Neural progenitor cell (in vitro differentiated cells): ENCODE data around the gene ABHD17B. TPM values are rescaled to one million over a fixed set of nuclear protein-coding genes. Genes with fewer than 3 reads are reported as not detected.

Experiments used
- DNase-seq: peaks from one replicate; pipeline ENCODE4 v3.0.0-alpha.2; 2016; ENCODE audit warnings: low spot score
- H2AFZ ChIP-seq: fragments of 200-600 bp; sonication (generic); replicated peaks from 2 replicates; pipeline ENCODE4 v1.6.1; 2016; ENCODE audit warnings: antibody characterized with exemption
- H3F3A ChIP-seq: fragments of 200-600 bp; sonication (generic); 2 replicates; pipeline ENCODE4 v1.6.1; 2016; ENCODE audit warnings: antibody characterized with exemption, low read depth
- H3K27ac ChIP-seq: fragments of 200-600 bp; sonication (generic); 2 replicates; pipeline ENCODE4 v1.5.1; 2016; ENCODE audit warnings: mild to moderate bottlenecking
- H3K27me3 ChIP-seq: fragments of 200-600 bp; sonication (generic); 2 replicates; pipeline ENCODE4 v1.6.1; 2016; ENCODE audit warnings: mild to moderate bottlenecking, moderate library complexity
- H3K36me3 ChIP-seq: fragments of 200-600 bp; sonication (generic); 2 replicates; pipeline ENCODE4 v1.5.1; 2016
- H3K4me1 ChIP-seq: fragments of 200-600 bp; sonication (generic); 2 replicates; pipeline ENCODE4 v1.6.1; 2016; ENCODE audit warnings: mixed run types
- H3K4me2 ChIP-seq: fragments of 200-600 bp; sonication (generic); 2 replicates; pipeline ENCODE4 v1.6.1; 2016
- H3K4me3 ChIP-seq: fragments of 200-600 bp; sonication (generic); 2 replicates; pipeline ENCODE4 v1.5.1; 2016
- H3K79me2 ChIP-seq: fragments of 200-600 bp; sonication (generic); 2 replicates; pipeline ENCODE4 v1.6.1; 2016; ENCODE audit warnings: low read depth
- H3K9ac ChIP-seq: fragments of 200-600 bp; sonication (generic); 2 replicates; pipeline ENCODE4 v1.6.1; 2016
- H3K9me3 ChIP-seq: fragments of 200-600 bp; sonication (generic); 2 replicates; pipeline ENCODE4 v1.5.1; 2016; ENCODE audit warnings: low read depth
- H4K20me1 ChIP-seq: fragments of 200-600 bp; sonication (generic); 2 replicates; pipeline ENCODE4 v1.6.1; 2016; ENCODE audit warnings: low read depth
- H3K27ac Mint-ChIP-seq: 3 replicates; pipeline ENCODE4 v1.8.0; 2021; ENCODE audit warnings: mixed read lengths
- H3K27me3 Mint-ChIP-seq: 2 replicates; pipeline ENCODE4 v1.8.0; 2022; ENCODE audit warnings: low read depth, mild to moderate bottlenecking, inconsistent platforms, moderate library complexity, mixed read lengths; ENCODE audit not compliant: insufficient read depth
- H3K36me3 Mint-ChIP-seq: 3 replicates; pipeline ENCODE4 v1.8.0; 2021; ENCODE audit warnings: mixed read lengths
- H3K4me1 Mint-ChIP-seq: 3 replicates; pipeline ENCODE4 v1.8.0; 2021; ENCODE audit warnings: mixed read lengths
- H3K4me3 Mint-ChIP-seq: 3 replicates; pipeline ENCODE4 v1.8.0; 2021; ENCODE audit warnings: mild to moderate bottlenecking, moderate library complexity, mixed read lengths
- H3K9me3 Mint-ChIP-seq: 3 replicates; pipeline ENCODE4 v1.8.0; 2020; ENCODE audit warnings: mixed read lengths
- EZH2 ChIP-seq: fragments of 200-600 bp; sonication (generic); IDR thresholded peaks from 2 replicates; pipeline ENCODE4 v1.6.1; 2017; ENCODE audit warnings: antibody characterized with exemption, mild to moderate bottlenecking, moderate library complexity
- EZH2phosphoT487 ChIP-seq: fragments of 200-600 bp; sonication (generic); IDR thresholded peaks from 2 replicates; pipeline ENCODE4 v1.6.1; 2017; ENCODE audit warnings: antibody characterized with exemption
- total RNA-seq: library from RNA; depleted of rRNA; stranded (reverse); fragments of >200 nt; gene quantifications from 2 replicates; pipeline ENCODE4 v1.2.3, GENCODE V29; 2015; ENCODE audit warnings: low replicate concordance
- TF ChIP-seq, protein P1 (sequence below): fragments of 200-600 bp; sonication (generic); IDR thresholded peaks from 2 replicates; pipeline ENCODE4 v1.5.1; 2017; ENCODE audit warnings: antibody characterized with exemption, mild to moderate bottlenecking

Gene ABHD17B
- total RNA-seq, 1 donor from 2014 or later = 96.6 TPM

DNA sequence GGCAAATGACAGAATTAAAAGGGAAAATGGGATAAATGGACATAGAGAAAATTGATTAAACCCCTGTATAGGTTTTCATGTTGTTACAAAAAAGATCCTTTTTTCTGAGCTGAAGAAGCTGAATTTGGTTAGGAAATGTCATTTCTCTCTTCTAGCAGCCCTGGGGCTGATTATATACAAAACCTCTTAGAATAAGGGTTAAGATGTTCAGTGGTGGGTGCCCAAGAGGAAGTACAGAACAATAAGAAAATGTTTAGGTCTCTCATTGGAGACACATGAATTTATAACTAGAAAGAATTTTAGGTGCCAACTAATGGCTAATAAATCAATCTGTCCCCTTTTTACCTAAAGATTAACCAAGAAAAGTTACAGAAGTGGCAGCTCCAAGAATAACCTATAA is 14.2 kb downstream of the ABHD17B start:
- H3K9me3 ChIP-seq = no peaks in the 10 kb centered on the region
- no peak for DNase-seq
- no peaks in the 10 kb centered on the region for H3K36me3 ChIP-seq
- Mint-ChIP-seq H3K27me3 (no peaks in the 10 kb centered on the region), H3K36me3 (peaks cover 48% of the 10 kb centered on the region), H3K9me3 (peaks cover 33% of the 10 kb centered on the region), H3K27ac (no peak overlapping the region), H3K4me1 (no peaks in the 10 kb centered on the region), H3K4me3 (no peak overlapping the region)
- H3K4me3 ChIP-seq = no peak overlapping the region
- H3K27ac ChIP-seq = no peak overlapping the region
- peaks cover 78% of the 10 kb centered on the region for H4K20me1 ChIP-seq
- no peaks in the 10 kb centered on the region for H3K27me3 ChIP-seq
- H2AFZ ChIP-seq = no peak overlapping the region
- TF ChIP-seq EZH2 = no peak
- TF ChIP-seq, protein P1, sequence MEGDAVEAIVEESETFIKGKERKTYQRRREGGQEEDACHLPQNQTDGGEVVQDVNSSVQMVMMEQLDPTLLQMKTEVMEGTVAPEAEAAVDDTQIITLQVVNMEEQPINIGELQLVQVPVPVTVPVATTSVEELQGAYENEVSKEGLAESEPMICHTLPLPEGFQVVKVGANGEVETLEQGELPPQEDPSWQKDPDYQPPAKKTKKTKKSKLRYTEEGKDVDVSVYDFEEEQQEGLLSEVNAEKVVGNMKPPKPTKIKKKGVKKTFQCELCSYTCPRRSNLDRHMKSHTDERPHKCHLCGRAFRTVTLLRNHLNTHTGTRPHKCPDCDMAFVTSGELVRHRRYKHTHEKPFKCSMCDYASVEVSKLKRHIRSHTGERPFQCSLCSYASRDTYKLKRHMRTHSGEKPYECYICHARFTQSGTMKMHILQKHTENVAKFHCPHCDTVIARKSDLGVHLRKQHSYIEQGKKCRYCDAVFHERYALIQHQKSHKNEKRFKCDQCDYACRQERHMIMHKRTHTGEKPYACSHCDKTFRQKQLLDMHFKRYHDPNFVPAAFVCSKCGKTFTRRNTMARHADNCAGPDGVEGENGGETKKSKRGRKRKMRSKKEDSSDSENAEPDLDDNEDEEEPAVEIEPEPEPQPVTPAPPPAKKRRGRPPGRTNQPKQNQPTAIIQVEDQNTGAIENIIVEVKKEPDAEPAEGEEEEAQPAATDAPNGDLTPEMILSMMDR = no peak
- no peak for TF ChIP-seq EZH2phosphoT487
- H3K9ac ChIP-seq = no peak overlapping the region
- H3K4me1 ChIP-seq = peaks cover 12% of the 10 kb centered on the region
- H3F3A ChIP-seq = peaks cover 7% of the 10 kb centered on the region
- peaks cover 100% of the 10 kb centered on the region for H3K79me2 ChIP-seq
- no peak overlapping the region for H3K4me2 ChIP-seq

DNA sequence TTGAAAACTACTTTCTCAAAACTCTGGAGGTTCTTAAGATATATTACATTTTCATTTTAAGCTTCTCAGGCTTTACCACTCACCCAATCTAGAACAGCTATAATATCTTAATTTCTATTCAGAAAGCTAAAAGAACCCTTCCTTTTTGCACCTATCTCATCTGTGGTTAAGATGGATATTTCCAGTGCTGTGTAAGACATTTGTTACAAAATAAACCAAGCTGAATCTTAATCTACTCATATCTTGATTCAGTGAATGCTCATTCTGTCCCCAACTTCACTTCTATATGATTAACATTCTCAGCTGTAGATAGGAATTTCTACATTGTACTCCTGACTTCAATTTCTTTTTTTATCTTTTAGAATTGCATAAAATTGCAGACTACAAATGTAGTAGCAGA is 15.0 kb downstream of the ABHD17B start:
- Histone ChIP-seq H3K36me3 (no peaks in the 10 kb centered on the region), H3K9ac (no peak overlapping the region), H3K27ac (no peak overlapping the region), H3F3A (no peaks in the 10 kb centered on the region), H4K20me1 (peaks cover 78% of the 10 kb centered on the region), H3K4me1 (peaks cover 9% of the 10 kb centered on the region), H2AFZ (no peak overlapping the region), H3K9me3 (no peaks in the 10 kb centered on the region), H3K79me2 (peaks cover 100% of the 10 kb centered on the region), H3K4me2 (no peak overlapping the region), H3K27me3 (no peaks in the 10 kb centered on the region), H3K4me3 (no peak overlapping the region)
- Mint-ChIP-seq H3K4me3 (no peak overlapping the region), H3K9me3 (peaks cover 30% of the 10 kb centered on the region), H3K27ac (no peak overlapping the region), H3K4me1 (no peaks in the 10 kb centered on the region), H3K36me3 (peaks cover 47% of the 10 kb centered on the region), H3K27me3 (no peaks in the 10 kb centered on the region)
- TF ChIP-seq EZH2 = no peak
- no peak for TF ChIP-seq EZH2phosphoT487
- TF ChIP-seq, protein P1 = no peak
- no peak for DNase-seq

DNA sequence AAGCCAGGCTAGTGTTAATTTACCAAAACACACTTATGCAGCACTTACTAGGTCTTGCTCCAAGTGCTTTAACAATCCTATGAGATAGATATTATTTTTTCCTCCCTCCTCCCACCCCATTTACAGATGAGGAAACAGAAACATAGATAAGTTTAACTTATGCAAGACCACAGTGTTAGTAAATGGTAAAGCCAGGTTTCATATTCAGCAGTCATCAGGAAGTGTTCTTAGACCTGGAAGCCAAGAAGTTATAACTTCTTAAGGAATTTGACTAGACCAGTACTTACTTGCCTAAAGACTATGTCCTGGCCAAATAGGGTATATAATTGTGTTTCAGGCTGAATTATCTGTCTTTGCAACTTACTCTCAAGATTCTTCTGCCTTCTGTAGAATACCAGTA is 15.9 kb downstream of the ABHD17B start:
- H3K27ac Mint-ChIP-seq = no peak overlapping the region
- peaks cover 49% of the 10 kb centered on the region for H3K36me3 Mint-ChIP-seq
- no peaks in the 10 kb centered on the region for H3K36me3 ChIP-seq
- no peak overlapping the region for H3K4me3 Mint-ChIP-seq
- DNase-seq = no peak
- peaks cover 9% of the 10 kb centered on the region for H3K4me1 ChIP-seq
- peaks cover 78% of the 10 kb centered on the region for H4K20me1 ChIP-seq
- no peak overlapping the region for H3K4me2 ChIP-seq
- H3K4me1 Mint-ChIP-seq = no peaks in the 10 kb centered on the region
- no peak overlapping the region for H3K4me3 ChIP-seq
- no peaks in the 10 kb centered on the region for H3F3A ChIP-seq
- no peak overlapping the region for H3K9ac ChIP-seq
- no peaks in the 10 kb centered on the region for H3K27me3 Mint-ChIP-seq
- peaks cover 100% of the 10 kb centered on the region for H3K79me2 ChIP-seq
- H3K27ac ChIP-seq = no peak overlapping the region
- H3K9me3 Mint-ChIP-seq = peaks cover 30% of the 10 kb centered on the region
- no peak overlapping the region for H2AFZ ChIP-seq
- TF ChIP-seq EZH2phosphoT487 (no peak), EZH2 (no peak)
- TF ChIP-seq, protein P1 = no peak
- H3K9me3 ChIP-seq = no peaks in the 10 kb centered on the region
- H3K27me3 ChIP-seq = no peaks in the 10 kb centered on the region
